Neural progenitor cell (in vitro differentiated cells): Measurements from ENCODE around the gene CDC5L. TPM values are rescaled to one million over a fixed set of nuclear protein-coding genes. Genes with fewer than 3 reads are reported as not detected.

Experiments used
- DNase-seq: peaks from one replicate; pipeline ENCODE4 v3.0.0-alpha.2; 2016; ENCODE audit warnings: low spot score
- H2AFZ ChIP-seq: fragments of 200-600 bp; sonication (generic); replicated peaks from 2 replicates; pipeline ENCODE4 v1.6.1; 2016; ENCODE audit warnings: antibody characterized with exemption
- H3F3A ChIP-seq: fragments of 200-600 bp; sonication (generic); 2 replicates; pipeline ENCODE4 v1.6.1; 2016; ENCODE audit warnings: antibody characterized with exemption, low read depth
- H3K27ac ChIP-seq: fragments of 200-600 bp; sonication (generic); 2 replicates; pipeline ENCODE4 v1.5.1; 2016; ENCODE audit warnings: mild to moderate bottlenecking
- H3K27me3 ChIP-seq: fragments of 200-600 bp; sonication (generic); 2 replicates; pipeline ENCODE4 v1.6.1; 2016; ENCODE audit warnings: mild to moderate bottlenecking, moderate library complexity
- H3K36me3 ChIP-seq: fragments of 200-600 bp; sonication (generic); 2 replicates; pipeline ENCODE4 v1.5.1; 2016
- H3K4me1 ChIP-seq: fragments of 200-600 bp; sonication (generic); 2 replicates; pipeline ENCODE4 v1.6.1; 2016; ENCODE audit warnings: mixed run types
- H3K4me2 ChIP-seq: fragments of 200-600 bp; sonication (generic); 2 replicates; pipeline ENCODE4 v1.6.1; 2016
- H3K4me3 ChIP-seq: fragments of 200-600 bp; sonication (generic); 2 replicates; pipeline ENCODE4 v1.5.1; 2016
- H3K79me2 ChIP-seq: fragments of 200-600 bp; sonication (generic); 2 replicates; pipeline ENCODE4 v1.6.1; 2016; ENCODE audit warnings: low read depth
- H3K9ac ChIP-seq: fragments of 200-600 bp; sonication (generic); 2 replicates; pipeline ENCODE4 v1.6.1; 2016
- H3K9me3 ChIP-seq: fragments of 200-600 bp; sonication (generic); 2 replicates; pipeline ENCODE4 v1.5.1; 2016; ENCODE audit warnings: low read depth
- H4K20me1 ChIP-seq: fragments of 200-600 bp; sonication (generic); 2 replicates; pipeline ENCODE4 v1.6.1; 2016; ENCODE audit warnings: low read depth
- H3K27ac Mint-ChIP-seq: 3 replicates; pipeline ENCODE4 v1.8.0; 2021; ENCODE audit warnings: mixed read lengths
- H3K27me3 Mint-ChIP-seq: 2 replicates; pipeline ENCODE4 v1.8.0; 2022; ENCODE audit warnings: low read depth, mild to moderate bottlenecking, inconsistent platforms, moderate library complexity, mixed read lengths; ENCODE audit not compliant: insufficient read depth
- H3K36me3 Mint-ChIP-seq: 3 replicates; pipeline ENCODE4 v1.8.0; 2021; ENCODE audit warnings: mixed read lengths
- H3K4me1 Mint-ChIP-seq: 3 replicates; pipeline ENCODE4 v1.8.0; 2021; ENCODE audit warnings: mixed read lengths
- H3K4me3 Mint-ChIP-seq: 3 replicates; pipeline ENCODE4 v1.8.0; 2021; ENCODE audit warnings: mild to moderate bottlenecking, moderate library complexity, mixed read lengths
- H3K9me3 Mint-ChIP-seq: 3 replicates; pipeline ENCODE4 v1.8.0; 2020; ENCODE audit warnings: mixed read lengths
- EZH2 ChIP-seq: fragments of 200-600 bp; sonication (generic); IDR thresholded peaks from 2 replicates; pipeline ENCODE4 v1.6.1; 2017; ENCODE audit warnings: antibody characterized with exemption, mild to moderate bottlenecking, moderate library complexity
- EZH2phosphoT487 ChIP-seq: fragments of 200-600 bp; sonication (generic); IDR thresholded peaks from 2 replicates; pipeline ENCODE4 v1.6.1; 2017; ENCODE audit warnings: antibody characterized with exemption
- total RNA-seq: library from RNA; depleted of rRNA; stranded (reverse); fragments of >200 nt; gene quantifications from 2 replicates; pipeline ENCODE4 v1.2.3, GENCODE V29; 2015; ENCODE audit warnings: low replicate concordance
- TF ChIP-seq, protein P1 (sequence below): fragments of 200-600 bp; sonication (generic); IDR thresholded peaks from 2 replicates; pipeline ENCODE4 v1.5.1; 2017; ENCODE audit warnings: antibody characterized with exemption, mild to moderate bottlenecking

The CDC5L gene
- total RNA-seq, 1 donor from 2014 or later: 53.6 TPM

DNA sequence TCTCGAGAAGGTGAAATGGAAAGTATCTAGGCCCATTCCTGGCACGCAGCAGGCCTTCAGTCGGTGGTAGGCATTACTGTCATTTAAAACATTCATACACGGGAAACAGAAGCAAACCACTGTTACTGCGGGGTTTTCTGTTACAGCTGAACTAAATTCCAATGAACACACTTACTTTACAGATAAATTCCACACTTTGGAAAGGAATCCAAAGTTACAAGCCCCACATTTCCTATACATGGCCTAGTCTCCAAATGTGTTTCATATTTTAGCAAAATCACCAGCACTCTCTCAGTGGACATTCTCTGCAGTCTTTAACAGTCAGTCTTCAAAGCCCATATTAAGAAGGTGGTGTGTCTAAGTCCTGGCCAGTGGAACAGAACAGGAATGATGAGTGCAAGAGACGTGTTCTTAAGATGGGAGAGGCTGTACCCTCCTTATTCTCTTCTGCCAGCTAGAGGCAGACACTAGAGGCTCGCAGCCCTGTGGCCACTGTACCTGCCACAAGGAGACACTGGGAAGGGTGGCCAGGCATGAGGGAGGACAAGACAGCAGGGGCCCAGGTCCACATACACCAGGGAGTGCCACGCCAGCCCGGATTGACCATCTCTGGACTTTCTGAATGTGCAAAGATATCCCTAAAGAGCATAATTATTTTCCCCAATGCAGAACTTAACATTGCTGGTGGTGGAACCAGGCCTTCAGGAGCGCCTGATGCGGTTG lies 76.4 kb downstream of the CDC5L start:
- H4K20me1 ChIP-seq: no peaks in the 10 kb centered on the region
- no peaks in the 10 kb centered on the region for H3K36me3 ChIP-seq
- no peak overlapping the region for H2AFZ ChIP-seq
- Mint-ChIP-seq H3K9me3 (no peaks in the 10 kb centered on the region), H3K4me1 (peaks cover 10% of the 10 kb centered on the region), H3K27me3 (peaks cover 4% of the 10 kb centered on the region), H3K36me3 (no peaks in the 10 kb centered on the region), H3K4me3 (no peak overlapping the region), H3K27ac (no peak overlapping the region)
- TF ChIP-seq EZH2phosphoT487 (no peak), EZH2 (no peak)
- TF ChIP-seq, protein P1, sequence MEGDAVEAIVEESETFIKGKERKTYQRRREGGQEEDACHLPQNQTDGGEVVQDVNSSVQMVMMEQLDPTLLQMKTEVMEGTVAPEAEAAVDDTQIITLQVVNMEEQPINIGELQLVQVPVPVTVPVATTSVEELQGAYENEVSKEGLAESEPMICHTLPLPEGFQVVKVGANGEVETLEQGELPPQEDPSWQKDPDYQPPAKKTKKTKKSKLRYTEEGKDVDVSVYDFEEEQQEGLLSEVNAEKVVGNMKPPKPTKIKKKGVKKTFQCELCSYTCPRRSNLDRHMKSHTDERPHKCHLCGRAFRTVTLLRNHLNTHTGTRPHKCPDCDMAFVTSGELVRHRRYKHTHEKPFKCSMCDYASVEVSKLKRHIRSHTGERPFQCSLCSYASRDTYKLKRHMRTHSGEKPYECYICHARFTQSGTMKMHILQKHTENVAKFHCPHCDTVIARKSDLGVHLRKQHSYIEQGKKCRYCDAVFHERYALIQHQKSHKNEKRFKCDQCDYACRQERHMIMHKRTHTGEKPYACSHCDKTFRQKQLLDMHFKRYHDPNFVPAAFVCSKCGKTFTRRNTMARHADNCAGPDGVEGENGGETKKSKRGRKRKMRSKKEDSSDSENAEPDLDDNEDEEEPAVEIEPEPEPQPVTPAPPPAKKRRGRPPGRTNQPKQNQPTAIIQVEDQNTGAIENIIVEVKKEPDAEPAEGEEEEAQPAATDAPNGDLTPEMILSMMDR: no peak
- H3K9ac ChIP-seq: no peak overlapping the region
- no peaks in the 10 kb centered on the region for H3K79me2 ChIP-seq
- H3F3A ChIP-seq: no peaks in the 10 kb centered on the region
- no peak overlapping the region for H3K27ac ChIP-seq
- H3K4me2 ChIP-seq: no peak overlapping the region
- H3K4me3 ChIP-seq: no peak overlapping the region
- no peak for DNase-seq
- no peaks in the 10 kb centered on the region for H3K27me3 ChIP-seq
- no peaks in the 10 kb centered on the region for H3K4me1 ChIP-seq
- H3K9me3 ChIP-seq: no peaks in the 10 kb centered on the region

DNA sequence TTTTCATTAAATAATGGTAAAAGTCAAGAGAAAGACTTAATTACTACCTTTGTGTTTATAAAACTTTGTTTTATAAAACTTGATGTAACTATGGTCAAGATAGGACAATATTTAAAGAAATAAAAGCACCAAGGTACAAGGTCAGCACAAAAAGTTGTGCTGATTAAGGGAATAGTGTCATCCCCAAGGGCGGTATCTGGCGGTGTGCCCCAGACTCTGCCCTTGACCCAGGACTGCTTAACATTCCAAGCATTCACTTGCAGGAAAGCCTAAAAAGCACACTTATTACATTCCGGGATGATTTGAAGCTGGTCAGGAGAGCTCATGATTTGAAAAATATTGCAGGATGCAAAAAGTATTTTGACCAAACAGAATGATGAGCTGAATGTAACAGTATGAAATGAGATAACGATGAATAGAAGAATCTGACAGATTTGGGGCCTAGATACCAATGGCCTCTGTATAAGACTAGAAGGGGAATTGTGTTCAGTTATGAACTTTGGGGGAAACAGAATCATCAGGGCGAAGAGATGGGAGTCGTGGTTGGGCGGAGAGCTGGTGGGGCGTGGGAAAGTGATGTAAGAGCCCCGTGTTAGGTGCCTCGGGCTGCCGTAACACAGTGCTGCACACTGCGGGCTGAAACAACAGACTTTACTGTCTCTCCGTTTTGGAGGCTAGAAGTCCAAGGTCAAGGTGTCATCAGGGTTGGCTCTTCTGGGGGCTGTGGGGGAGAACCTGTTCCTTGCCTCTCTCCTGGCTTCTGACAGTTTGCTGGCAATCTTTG lies 77.2 kb downstream of the CDC5L start:
- Histone ChIP-seq H3K27ac (no peak overlapping the region), H3K9ac (no peak overlapping the region), H4K20me1 (no peaks in the 10 kb centered on the region), H3K9me3 (no peaks in the 10 kb centered on the region), H3K27me3 (no peaks in the 10 kb centered on the region), H3K36me3 (no peaks in the 10 kb centered on the region), H3K79me2 (no peaks in the 10 kb centered on the region), H3K4me2 (no peak overlapping the region), H3K4me1 (no peaks in the 10 kb centered on the region), H3F3A (no peaks in the 10 kb centered on the region), H2AFZ (no peak overlapping the region), H3K4me3 (no peak overlapping the region)
- H3K27me3 Mint-ChIP-seq: peaks cover 4% of the 10 kb centered on the region
- DNase-seq: no peak
- H3K4me3 Mint-ChIP-seq: no peak overlapping the region
- H3K27ac Mint-ChIP-seq: no peak overlapping the region
- no peaks in the 10 kb centered on the region for H3K9me3 Mint-ChIP-seq
- H3K4me1 Mint-ChIP-seq: peaks cover 10% of the 10 kb centered on the region
- TF ChIP-seq, protein P1: no peak
- TF ChIP-seq EZH2 (no peak), EZH2phosphoT487 (no peak)
- H3K36me3 Mint-ChIP-seq: no peaks in the 10 kb centered on the region

DNA sequence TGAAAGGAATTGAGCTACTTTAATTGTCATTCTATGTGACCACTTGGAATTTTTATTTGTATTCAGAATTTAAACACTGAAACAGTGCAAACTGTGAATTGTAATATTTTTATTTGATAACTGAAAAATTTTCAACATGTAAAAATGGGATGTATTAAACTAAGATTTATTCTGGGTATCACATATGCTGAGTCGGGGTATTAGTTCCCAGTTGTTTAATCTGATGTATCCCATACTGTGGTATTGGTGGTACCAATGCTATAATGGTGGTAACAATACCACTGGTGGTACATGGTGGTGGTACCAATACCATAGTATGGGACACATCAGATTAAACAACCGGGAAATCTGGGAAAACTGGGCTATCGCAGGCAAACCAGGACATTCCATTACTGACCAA lies 79.4 kb downstream of the CDC5L start:
- H3K4me1 Mint-ChIP-seq: peaks cover 12% of the 10 kb centered on the region

More for the DNA sequence above, 79.4 kb downstream of the CDC5L start:
- peaks cover 2% of the 10 kb centered on the region for H3K4me1 ChIP-seq
- H3K27ac Mint-ChIP-seq: no peak overlapping the region
- H3F3A ChIP-seq: no peaks in the 10 kb centered on the region
- no peaks in the 10 kb centered on the region for H3K9me3 Mint-ChIP-seq
- H3K36me3 Mint-ChIP-seq: no peaks in the 10 kb centered on the region
- no peaks in the 10 kb centered on the region for H3K36me3 ChIP-seq
- H4K20me1 ChIP-seq: no peaks in the 10 kb centered on the region
- DNase-seq: no peak
- no peaks in the 10 kb centered on the region for H3K79me2 ChIP-seq
- no peaks in the 10 kb centered on the region for H3K27me3 ChIP-seq
- H3K9me3 ChIP-seq: no peaks in the 10 kb centered on the region
- H3K27ac ChIP-seq: no peak overlapping the region
- H3K9ac ChIP-seq: no peak overlapping the region
- no peak overlapping the region for H3K4me2 ChIP-seq
- H3K4me3 ChIP-seq: no peak overlapping the region
- TF ChIP-seq, protein P1: no peak
- TF ChIP-seq EZH2: no peak
- no peak for TF ChIP-seq EZH2phosphoT487
- H3K27me3 Mint-ChIP-seq: peaks cover 2% of the 10 kb centered on the region
- H2AFZ ChIP-seq: no peak overlapping the region
- H3K4me3 Mint-ChIP-seq: no peak overlapping the region
